Non-pigmented ciliary epithelial cell (primary cell): ENCODE measurements around the gene CDC20.
"Not testable (repeated sequence)": the region's sequence is repeated elsewhere in the genome, so short reads cannot be mapped to it uniquely, and the experiment has no call there.

Source experiments
- DNase-seq: peaks from one replicate; pipeline ENCODE4 v3.0.0-alpha.2; 2010; ENCODE audit warnings: low read depth

CDC20 gene

GRCh38 chr1:43383449-43383848, 24.7 kb downstream of the CDC20 start:
- no peak for DNase-seq

- no peak for DNase-seq
These were observed 27.9 kb downstream of the CDC20 start for GRCh38 chr1:43386676-43387075.

DNA sequence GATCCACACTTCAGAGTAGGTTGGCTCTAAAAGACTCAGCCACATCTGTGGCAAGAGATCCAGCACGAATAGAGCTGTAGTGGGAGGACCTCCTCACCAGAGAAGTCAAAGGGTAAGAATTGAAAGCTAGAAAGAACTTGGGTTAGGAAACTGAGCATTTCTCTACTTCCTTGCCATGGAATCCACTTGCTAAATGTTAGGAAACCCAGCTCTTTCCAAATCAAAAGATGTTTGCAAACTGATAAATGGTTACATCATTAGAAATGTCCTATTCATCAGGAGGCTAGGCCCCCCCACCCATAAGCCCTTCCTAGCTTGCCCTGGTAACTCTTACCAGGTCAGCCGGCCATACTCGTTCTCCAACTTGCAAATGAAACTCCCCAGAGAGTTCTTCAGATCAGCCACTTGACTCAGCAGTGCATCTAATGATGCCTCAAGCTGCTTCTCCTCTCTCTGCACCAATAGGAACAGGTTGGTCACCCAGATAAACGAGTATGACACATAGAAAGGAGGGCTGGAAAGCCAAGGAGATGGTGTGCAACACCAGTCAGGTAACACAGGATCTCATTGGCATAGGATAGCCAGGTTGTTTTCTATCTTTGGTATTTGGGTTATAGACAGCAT, 29.3 kb downstream of the CDC20 start:
- DNase-seq, result no peak

GRCh38 chr1:43388613-43389012, 29.8 kb downstream of the CDC20 start:
- DNase-seq, result no peak

- peak; percentile 55 for DNase-seq
These were observed 30.8 kb downstream of the CDC20 start, which contains the start of the genes MED8 and SZT2 for GRCh38 chr1:43389326-43390313. MED8 (minus strand) TSS chr1:43389800; CDS start chr1:43389764, 36 bp downstream. SZT2 (plus strand) TSS chr1:43389899; CDS start chr1:43389969, 70 bp downstream.

GRCh38 chr1:43392702-43393101, 33.9 kb downstream of the CDC20 start:
- no peak for DNase-seq

- DNase-seq, result no peak
These were observed 36.7 kb downstream of the CDC20 start for GRCh38 chr1:43395523-43395922.

DNA sequence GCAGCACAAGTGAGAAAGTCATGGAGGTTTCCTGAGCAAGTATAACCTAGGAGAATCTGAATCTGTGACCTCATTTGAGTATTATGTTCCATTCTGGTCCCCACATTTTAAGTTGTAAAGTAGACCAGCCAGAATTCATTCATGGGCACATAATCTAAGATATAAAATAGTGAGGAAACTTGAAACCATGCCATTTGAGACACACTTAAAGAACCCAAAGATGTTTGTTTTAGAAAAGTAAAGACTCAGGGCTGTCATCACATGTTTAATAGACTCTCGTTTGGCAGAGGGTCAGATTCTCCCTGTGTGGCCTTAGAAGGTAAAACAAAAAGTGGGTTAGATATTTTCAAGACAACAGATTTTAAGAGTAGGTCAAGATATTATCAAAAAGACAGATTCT, 37.3 kb downstream of the CDC20 start:
- DNase-seq, result no peak

- DNase-seq, result no peak
These were observed 39.4 kb downstream of the CDC20 start for GRCh38 chr1:43398227-43398626.

DNA sequence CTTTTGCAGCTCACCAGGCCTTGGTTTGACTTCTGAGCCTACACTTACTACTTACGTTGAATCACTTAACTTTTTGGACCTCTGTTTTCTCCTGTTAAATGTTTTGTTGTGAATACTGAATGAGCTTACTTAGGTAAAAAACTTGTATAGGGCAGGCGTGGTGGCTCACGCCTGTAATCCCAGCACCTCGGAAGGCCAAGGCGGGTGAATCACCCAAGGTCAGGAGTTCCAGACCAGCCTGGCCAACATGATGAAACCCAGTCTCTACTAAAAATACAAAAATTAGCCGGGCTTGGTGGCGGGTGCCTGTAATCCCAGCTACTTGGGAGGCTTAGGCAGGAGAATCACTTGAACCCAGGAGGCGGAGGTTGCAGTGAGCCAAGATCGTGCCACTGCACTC, 41.7 kb downstream of the CDC20 start:
- DNase-seq, result not testable (repeated sequence)

- DNase-seq, result no peak
These were observed 43.5 kb downstream of the CDC20 start for GRCh38 chr1:43402089-43402865.

- no peak for DNase-seq
These were observed 45.6 kb downstream of the CDC20 start for GRCh38 chr1:43404353-43404752.

DNA sequence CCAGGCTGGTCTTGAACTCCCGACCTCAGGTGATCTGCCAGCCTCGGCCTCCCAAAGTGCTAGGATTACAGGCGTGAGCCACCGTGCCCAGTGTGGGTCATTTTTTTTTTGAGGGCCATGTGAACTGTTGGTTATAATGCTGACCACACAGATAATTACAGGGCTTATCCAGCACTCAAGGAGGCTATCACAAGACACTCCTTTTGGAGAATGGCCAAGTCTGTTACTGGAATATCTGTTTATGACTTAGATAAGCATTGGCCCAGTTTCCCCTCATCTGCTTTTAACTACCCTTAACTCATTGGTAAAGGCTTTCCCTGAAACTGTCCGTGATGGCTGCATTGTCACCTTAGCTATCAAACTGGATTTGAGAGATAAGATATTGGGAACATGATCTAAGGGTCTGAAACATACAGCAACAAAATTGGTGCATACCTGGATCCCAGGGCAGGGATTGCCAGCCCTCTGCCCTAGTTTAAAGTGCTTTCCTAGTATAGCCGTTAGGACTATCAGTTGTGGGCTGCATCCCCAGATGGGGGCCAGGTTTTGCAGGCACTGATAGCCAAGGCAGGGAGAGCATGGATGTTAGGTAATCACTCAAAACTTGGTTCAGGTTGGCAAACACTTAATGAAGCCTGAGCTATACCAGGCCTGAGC, 46.6 kb downstream of the CDC20 start:
- DNase-seq, result no peak

DNA sequence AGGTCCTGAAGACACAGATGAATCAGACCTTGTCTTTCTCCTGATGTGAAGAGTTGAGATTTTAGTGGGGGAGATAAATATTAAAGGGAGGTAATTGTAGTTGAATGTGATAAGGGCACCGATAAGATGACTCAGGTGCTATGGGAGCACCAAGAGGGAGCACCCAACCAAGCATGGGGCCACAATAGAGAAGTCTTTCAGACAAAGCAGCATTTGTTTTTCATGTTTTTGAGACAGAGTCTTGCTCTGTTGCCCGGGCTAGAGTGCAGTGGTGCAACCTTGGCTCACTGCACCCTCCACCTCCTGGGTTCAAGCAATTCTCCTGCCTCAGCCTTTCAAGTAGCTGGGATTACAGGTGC, 47.1 kb downstream of the CDC20 start:
- DNase-seq, result no peak

GRCh38 chr1:43410571-43410970, 51.8 kb downstream of the CDC20 start:
- DNase-seq, result no peak
